C4-2B (cell line): ENCODE measurements around the gene NOS3.
A peak's percentile ranks its signal among the peaks of the same experiment; 100 is the strongest.

Experiments
- H3K27ac ChIP-seq: fragments of 450-650 bp; 2 replicates; pipeline ENCODE4 v1.5.1; 2017
- CTCF ChIP-seq: fragments of 450-650 bp; conservative IDR thresholded peaks from 2 replicates; pipeline ENCODE4 v1.5.1; 2017; ENCODE audit warnings: mild to moderate bottlenecking
- ZFX ChIP-seq: fragments of 450-650 bp; IDR thresholded peaks from 2 replicates; pipeline ENCODE4 v1.6.1; 2017

The NOS3 gene

DNA sequence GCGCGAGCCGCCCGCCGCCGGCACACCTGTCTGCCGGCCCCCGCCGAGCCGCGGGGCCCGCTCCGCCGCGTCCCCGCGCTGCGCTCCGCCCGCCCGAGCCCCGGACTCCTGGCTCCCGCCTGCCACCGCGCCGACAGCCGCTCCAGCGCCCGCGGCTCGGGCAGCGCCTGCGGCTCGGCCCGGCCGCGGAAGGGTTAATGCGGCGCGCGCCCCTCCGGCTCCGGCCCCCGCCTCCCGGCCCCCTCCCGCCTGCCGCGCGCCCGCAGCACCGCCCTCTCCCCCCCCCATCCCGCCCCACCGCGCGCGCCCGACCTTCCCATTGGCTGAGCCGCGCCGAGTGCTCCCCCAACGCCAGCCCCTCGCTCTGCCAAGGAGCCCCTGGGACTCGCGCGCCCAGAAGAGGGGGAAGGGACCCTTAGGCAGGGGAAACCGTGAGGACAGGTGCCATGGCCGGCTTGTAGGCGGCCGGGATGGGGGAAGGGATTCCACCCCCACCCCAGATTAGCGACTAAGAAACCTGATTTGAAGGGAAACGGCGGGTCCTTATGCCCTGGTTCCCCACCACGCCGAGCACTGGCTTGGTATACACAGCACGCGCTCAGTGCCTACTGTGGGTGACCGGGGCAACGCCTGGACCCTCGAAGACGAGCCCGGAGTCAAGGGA, 12.6 kb upstream of the NOS3 start, which contains the start of gene KCNH2:
Gene KCNH2 (minus strand): TSS at position 196 of the 664 bp plus-strand sequence. CDS start 408 bp downstream, outside the sequence.
- no peak within 1 kb of the TSS for H3K27ac ChIP-seq
- TF ChIP-seq CTCF (no peak), ZFX (no peak)

- TF ChIP-seq ZFX (no peak), CTCF (no peak)
- H3K27ac ChIP-seq = no peak overlapping the region
These were observed 11.0 kb upstream of the NOS3 start for GRCh38 chr7:150979713-150980390.

- no peak overlapping the region for H3K27ac ChIP-seq
- TF ChIP-seq CTCF (no peak), ZFX (no peak)
These were observed 10.2 kb upstream of the NOS3 start for GRCh38 chr7:150980663-150981062.

DNA sequence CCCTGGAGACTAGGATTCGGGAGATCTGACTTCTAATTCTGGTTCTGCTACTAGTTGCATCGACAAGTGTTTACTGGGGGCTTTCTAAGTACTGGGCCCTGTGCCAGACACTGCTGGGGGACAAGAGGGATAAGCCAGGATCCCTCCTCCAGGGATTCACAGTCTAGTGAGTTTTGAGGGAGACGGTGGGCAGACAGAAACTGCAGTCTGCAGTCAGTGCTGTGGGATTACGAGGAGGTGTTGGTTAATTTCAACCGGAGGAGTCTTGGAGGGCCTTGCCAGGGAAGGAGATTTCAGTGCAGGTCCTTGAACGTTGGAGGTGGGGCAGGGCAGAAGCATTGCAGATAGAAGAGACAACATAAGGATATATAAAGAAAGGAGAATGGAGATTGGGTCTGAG, 9.2 kb upstream of the NOS3 start:
- TF ChIP-seq ZFX (no peak), CTCF (no peak)
- no peak overlapping the region for H3K27ac ChIP-seq

DNA sequence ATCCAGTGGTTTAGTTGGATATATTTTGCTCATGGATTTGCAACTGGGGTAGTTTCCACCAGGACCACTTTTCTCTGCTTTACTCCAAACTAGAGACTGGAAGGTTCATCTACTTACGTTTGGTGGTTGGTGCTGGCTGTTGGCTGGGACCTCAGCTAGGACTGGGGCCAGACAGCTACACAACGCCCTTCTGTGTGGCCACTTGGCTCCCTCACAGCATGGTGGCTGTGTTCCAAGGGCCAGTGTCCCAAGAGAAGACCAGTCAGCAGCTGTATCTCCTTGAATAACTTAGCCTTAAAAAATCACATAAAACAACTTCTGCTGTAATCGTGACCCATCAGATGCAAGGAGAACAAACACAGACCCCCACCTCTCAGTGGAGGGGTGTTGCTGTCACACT, 8.5 kb upstream of the NOS3 start:
- no peak for TF ChIP-seq CTCF
- TF ChIP-seq ZFX = no peak
- no peak overlapping the region for H3K27ac ChIP-seq

DNA sequence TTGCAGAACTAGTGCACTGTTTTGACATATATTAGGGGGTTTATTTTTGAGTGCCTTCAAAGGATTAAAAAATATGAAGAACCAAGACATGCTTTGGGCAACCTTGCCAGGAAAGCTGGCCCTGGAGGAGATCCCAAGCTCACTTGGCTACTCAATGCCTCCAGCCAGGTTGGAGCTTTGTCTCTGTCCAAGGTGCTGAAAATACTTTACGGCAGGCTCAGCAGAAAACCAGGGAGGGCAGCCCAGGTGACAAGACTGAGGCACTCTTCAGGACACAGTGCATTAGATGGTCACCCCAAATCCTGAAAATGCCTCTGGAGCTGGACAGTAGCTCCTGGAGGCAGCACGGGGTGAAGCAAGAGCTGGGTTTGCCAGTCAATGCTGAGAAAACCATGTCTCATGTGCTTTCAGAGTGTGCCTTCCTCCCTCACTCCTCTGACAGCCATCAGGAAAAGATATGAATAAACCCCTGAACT, 6.9 kb upstream of the NOS3 start:
- no peak overlapping the region for H3K27ac ChIP-seq
- no peak for TF ChIP-seq CTCF
- TF ChIP-seq ZFX = no peak

DNA sequence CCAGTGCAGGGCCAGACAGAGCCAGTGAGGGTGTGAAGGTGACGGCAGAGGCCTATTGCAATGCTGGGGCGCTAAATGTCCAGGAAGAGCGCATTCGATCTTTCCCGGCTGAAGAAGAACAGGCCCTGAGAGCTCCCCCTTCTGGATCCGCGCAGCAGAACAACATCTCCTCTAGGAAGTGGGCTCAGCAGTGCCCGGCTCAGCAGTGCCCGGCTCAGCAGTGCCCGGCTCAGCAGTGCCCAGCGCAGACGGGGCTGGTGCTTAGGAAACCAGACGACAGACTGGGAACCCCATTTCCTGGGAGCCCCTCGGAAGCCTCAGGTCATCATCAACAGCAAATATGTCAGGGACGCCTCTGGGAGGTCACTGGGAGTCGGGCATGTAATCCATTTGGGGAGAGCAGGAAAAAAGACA, 4.7 kb upstream of the NOS3 start:
- H3K27ac ChIP-seq = no peak overlapping the region
- TF ChIP-seq ZFX (no peak), CTCF (peak; percentile 92)
